GM18526 (cell line): ENCODE results near the gene SLC4A7.

Source experiments
- POLR2A ChIP-seq: IDR thresholded peaks from 3 replicates; pipeline ENCODE4 v1.6.1; 2011; ENCODE audit not compliant: insufficient read length; ENCODE audit errors: extremely low read depth

Gene SLC4A7

DNA sequence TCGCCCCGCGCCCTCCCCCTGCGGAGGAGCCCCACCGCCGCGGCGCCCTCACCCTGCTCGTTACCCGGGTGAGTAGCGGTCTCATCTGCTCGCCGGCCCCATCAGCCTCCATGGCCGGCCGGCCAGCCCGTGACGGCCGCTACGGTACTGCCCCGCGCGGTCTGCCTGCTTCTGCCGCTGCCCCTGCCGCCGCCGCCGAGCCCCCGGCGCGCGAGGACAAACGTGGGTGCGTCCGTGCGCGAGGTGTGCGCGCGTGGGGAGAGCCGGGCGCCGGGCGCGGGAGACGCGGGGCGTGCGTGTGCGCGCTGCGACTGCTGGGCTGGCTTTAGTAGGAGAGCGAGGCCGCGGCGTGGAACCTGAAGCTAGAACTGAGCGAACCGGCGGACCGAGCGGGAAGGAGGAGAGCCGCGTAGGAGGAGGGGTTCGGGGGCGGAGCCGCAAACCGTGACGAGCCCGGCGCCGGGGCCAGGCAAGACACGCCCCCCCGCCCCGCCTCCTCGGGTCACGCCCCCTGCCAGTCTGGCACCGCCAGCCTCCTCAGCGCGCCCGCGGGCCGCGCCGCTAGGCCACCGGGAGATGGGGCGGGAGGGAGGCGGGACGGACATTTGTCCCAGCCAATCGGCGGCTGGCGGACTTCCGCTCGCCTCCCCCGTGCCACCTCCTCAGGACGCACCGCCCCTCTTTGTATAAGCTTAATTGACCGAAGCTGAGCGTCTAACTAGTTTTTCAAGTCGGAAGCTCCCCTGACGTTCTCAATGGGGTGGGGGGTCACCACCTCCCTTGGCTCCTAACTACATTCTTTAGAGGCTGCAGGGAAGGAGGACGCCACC lies at the start of gene SLC4A7:
Gene SLC4A7 (minus strand): TSS at position 370 of the 830 bp plus-strand sequence. CDS start 258 bp downstream, at position 112.
- peak; percentile 86 for TF ChIP-seq POLR2A

DNA sequence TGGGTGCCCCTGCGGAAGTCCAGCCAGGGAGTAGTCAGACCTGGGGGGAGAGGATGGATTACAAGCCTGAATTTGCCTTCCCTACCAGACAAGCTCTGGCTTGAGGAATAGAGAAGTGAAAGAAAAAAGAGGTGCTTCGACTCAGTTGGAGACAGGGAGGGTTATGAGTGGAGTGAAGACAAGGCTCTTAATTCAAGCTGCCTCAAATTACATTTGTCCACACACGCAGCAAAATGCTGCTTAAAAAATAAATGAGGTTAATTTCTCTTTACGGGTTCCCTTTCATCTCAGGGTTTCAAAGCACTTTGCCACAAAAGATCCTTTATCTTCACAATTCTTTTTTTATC lies 49.0 kb upstream of the SLC4A7 start:
- TF ChIP-seq POLR2A: no peak

DNA sequence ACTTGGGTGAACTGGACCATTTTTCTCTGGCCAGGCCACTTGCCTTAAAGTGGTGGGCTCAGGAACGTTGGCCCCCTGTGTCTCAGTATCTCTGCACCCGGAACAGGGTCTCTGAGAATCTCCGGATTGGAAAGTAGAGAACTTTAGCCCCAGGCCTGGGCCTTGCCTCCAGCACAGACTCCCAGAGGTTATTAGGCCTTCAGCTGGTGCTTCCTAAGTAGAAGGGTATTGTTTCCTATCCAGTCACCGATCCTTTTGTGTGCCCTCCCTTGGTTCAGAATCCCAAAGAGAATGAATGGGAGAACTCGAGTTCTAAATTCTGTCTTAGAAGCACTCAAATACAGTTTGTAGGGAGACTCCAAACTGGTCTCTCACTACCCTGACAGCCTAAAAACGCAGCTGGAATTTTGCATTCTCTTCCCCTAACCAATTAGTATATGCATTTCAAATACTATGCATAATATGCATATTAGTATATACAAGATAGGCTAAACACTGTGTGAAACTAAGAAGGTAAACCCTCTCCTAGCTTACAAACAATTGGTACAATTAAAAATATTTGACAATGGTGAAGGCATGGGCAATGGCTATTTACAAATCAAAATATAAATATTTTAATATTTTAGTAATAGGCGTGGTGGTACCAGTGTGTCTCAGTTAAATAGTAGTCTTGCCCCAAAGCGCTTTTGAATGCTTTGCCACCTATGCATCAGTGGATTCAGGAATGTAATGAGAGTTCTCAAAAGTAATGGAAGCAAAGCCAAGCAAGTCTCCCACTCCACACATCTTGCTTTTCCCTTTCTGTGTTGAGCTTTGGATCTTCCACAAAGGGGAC lies 48.5 kb upstream of the SLC4A7 start:
- TF ChIP-seq POLR2A: no peak

DNA sequence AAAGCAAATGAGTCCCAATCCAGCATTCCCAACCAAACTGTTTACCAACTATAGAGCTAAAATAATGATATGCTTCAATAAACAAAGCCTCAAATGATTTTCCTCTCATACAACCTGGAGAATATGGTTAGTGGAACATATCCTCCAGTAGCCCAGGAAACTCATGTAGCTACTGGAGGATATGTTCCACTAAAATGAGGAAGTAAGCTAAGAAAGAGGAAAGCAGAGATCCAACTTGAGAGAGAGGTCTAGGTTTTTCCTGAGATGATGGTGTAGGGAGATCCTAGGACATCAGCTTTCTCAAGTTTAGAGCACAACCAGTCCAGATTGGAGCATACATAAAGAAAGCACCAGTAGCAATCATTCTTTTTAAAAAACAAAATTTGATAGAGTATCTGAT lies 44.6 kb upstream of the SLC4A7 start:
- TF ChIP-seq POLR2A: no peak

DNA sequence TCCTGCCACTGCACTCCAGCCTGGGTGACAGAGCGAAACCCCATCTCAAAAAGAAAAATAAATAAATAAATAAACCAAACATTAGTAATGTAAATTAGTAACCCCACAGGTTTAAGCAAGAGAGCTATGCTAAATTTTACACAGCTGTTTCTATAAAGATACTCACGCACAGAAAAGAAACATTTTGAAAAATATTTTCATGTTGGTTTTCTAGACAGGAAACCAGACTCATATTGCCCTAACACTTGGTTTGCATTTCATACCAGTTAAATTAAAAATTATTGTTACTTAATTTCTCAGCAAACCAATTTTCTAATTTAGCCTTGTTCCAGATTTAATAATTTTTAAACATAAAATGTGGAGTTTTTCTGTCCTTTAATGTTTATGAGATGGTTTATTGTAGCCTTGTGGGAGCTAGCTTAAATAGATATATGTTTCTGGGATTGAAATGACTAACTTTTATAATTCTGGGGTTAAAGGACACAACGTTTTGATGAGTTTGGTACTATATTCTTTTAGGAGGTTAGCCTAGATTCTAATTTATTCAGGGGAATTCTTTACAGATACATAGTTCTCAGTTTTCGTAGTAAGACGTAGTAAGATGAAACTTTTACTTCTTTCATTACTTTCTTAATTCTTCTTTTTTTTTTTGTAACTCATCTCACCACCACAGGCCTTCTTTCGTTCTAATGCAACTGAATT lies 42.6 kb upstream of the SLC4A7 start:
- TF ChIP-seq POLR2A: no peak

DNA sequence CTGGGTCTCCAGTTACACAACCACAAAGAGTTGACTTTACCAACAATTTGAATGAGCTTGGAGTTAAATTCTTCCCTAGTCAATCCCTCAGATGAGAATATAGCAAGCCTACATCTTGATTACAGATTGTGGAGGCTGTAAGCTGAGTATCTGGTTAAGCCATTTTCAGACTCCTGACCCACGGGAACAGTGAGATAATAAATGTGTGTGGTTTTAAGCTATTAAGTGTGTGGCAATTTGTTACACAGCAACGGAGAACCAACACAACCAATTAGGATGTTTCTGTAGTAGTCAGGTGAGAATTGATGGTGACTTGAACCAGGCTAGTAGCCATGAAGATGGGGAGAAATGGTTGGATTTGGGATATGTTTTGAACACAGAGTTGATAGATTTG lies 37.7 kb upstream of the SLC4A7 start:
- no peak for TF ChIP-seq POLR2A

DNA sequence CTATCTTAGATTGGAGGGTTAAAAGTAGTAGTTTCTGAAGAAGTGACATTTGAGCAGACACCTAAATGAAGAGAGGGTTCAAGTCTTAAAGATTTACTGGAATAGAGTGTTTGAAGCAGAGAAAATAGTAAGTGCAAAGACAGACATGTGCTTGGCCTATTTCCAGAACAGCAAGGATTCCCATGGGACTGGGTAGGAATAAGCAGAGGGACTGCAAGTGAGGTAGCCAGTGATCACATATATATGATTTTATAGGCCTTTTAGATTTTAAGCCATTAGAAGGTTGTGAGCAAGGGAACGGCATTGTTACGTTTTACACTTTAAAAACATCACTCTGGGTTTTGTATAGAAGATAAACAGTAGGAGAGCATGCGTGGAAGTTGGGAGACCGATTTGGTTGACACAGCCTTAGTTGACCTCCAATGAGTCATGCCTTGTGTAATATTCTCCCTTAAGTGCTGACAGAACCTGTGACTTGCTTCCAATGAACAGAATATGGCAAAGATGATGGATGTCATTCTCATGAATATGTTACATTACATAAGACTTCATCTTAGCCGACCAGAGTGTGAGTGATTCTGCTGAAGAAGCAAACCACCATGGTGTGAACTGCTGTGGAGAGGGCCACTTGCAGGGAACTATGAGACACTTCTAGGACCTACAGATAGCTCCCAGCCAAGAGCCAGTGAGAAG lies 37.1 kb upstream of the SLC4A7 start:
- no peak for TF ChIP-seq POLR2A

DNA sequence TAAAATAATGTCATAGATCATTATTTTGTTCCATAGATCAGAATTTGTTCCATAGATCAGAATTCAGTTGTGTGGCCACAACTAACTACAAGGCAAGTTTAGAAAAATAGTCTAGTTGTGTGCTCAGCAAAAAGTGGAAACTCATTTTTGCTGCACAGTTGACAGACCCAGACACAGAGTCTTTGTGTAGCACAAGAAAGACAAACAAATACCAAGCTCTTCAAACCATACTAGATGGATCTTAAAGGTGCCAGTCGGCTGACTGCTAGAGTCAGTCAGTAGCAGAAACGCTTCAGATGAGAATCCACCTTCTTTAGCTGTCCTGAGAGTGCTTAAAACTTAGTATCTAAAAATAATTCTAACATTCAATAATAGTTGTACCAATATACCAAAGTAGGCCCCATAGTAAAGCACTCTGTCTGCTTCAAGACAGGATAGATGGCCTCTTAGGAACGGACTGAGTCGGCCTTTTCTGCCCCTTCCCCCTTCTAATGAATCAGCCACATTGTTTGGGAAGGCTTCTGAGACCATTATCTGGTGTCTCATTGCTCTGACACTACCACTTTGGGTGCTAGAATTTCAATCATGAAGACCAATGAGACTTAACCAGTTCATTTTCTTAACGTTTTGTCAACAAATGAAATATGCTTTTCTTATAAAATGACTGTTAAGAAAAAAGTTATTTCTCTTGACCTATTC lies 27.7 kb upstream of the SLC4A7 start:
- no peak for TF ChIP-seq POLR2A

DNA sequence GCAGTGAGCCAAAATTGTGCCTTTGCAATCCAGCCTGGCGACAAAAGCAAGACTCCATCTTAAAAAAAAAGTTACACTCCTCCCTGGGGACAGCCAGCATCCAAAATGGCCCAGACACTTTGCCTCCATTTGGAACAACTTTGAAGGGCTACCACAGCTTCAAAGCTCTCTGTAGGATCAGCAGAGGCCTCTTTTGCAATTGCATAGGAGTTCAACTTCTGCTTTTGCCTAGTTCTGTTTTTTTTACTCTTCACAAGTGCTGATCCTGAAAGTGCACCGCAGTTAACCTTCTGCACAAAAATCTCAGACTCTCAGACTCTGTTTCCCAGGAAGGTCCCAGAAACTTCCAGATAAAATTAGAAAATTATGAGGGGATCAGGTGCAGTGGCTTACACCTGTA lies 25.2 kb upstream of the SLC4A7 start:
- TF ChIP-seq POLR2A: no peak

DNA sequence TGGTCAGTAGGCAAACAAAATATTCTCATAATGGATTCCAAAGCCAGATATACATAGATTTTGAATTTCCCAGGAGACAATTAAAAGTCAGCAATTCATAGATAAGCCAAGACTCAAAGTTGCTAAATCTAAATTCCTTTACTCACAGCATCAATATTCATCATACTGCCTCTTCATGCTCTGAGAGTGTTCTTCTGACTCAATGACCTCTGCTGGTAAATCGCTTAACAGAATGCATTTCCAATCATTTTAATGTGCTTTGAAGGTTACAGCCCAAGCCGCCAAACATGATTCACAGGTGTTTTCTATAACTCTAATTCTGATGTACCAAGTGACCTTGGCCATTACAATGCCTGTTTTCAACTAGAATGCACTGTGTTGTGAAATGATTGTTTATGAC lies 24.2 kb upstream of the SLC4A7 start:
- no peak for TF ChIP-seq POLR2A

DNA sequence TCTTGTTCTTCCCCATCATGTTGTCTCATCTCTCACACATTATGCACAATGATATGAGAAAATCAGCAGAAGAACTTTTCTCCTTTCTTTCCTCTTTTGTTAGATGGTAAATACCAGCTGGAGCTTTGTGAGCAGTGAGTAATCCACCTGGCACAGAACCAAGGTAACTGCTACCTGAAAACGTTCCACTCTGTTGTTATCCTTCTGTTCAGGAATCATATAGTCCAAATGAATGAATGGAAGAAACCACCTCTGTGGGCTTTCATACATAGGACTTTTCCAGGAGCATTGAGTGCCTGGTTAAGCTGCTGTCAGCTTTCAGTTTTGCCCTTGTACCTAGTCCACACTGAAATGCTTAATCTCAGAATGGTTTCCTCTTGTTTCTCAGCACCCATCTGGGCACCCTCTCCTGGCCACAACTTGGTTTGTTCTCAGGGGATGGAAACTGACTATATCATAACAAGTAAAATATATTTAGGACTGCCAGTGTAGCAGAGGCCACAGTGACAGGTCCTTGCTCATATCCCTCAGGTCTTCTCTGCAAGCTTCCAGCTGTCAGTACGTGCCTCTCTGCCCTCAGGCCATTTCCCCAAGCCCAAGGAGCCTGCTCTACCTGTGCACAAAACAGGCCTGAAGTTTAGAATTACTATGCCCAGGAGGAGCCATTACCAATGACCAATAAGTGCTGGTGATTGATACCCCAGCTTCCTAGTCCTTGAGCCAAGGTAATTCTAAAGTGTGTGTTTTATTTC lies 23.5 kb upstream of the SLC4A7 start:
- TF ChIP-seq POLR2A: no peak

DNA sequence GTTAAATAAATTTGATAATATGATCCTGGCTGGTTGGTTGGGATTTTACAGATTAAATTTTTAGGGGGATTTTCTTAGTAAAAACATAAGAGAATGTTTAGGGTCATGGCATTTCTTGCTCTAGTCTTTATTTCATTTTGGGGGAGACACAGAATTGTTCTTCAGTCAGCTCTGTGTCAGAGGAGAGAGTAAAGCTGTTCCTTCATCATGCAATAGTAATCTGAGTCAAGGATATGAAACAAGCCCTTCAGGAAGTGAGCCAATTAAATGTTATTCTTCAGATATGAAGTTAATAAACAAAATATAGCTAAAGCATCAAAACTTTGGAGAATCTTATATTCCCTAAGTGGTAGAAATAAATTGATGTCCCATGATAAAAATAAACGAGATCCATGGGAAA lies 22.9 kb upstream of the SLC4A7 start:
- TF ChIP-seq POLR2A: no peak

DNA sequence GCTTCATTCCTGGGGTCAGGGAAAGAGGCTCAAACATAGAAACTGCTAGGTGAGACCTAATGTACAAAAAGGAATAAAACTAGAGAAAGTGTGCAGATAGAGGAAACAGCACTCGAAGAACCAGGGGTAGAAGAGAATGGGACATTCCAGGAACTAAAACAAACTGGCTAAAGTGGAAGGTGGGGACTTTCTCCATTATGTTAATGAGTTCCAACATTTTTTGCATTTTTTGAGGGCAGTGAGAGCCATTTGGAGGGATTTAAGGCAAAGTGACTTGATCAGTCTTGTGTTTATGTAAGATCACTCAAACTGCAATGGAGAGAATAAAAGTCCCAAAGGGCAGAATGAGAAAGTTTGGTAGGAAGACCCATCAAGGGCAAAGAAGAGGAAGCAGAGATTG lies 20.6 kb upstream of the SLC4A7 start:
- TF ChIP-seq POLR2A: no peak

DNA sequence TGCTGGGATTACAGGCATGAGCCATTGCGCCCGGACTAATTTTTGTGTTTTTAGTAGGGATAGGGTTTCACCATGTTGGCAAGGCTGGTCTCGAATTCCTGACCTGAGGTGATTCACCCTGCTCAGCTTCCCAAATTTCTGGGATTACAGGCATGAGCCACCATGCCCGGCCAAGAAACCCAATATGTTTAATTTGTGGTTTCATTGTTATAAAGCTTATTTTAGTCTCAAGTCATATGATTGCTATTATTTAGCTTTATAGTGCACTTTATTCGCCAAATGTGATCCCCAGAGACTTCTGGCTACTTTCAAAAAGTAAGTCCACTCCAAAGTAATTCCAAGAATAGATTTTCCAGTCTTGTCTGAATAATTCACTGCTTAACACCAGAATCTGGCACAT lies 19.3 kb upstream of the SLC4A7 start:
- TF ChIP-seq POLR2A: no peak
